Sigmoid colon (tissue), 4 donors: ENCODE measurements around the gene BBS12.

Source experiments
- CTCF ChIP-seq, 4 experiments: fragments of 450-650 bp in 3 of 4; fragments of 200-600 bp in 1 of 4; IDR thresholded peaks; one replicate each; pipeline ENCODE4 v1.5.1; 2016 to 2019; ENCODE audit warnings: antibody characterized with exemption in 4 of 4, mild to moderate bottlenecking in 3 of 4, moderate library complexity in 2 of 4
- POLR2A ChIP-seq, 2 donors: fragments of 450-650 bp; IDR thresholded peaks; one replicate each; pipeline ENCODE4 v1.6.1; 2016; ENCODE audit warnings: antibody characterized with exemption in 2 of 2, mild to moderate bottlenecking in 2 of 2, moderate library complexity in 2 of 2
- POLR2AphosphoS5 ChIP-seq, 4 donors: sonication (generic); formaldehyde crosslinking; IDR thresholded peaks; one replicate each; pipeline ENCODE4 v1.6.1; 2017; ENCODE audit warnings: antibody characterized with exemption in 4 of 4

GRCh38 chr4:122701061-122701460 is 31.4 kb upstream of the BBS12 start:
- TF ChIP-seq POLR2AphosphoS5 (IDR thresholded peaks at IDR 0.05) (no peak), CTCF (IDR thresholded peaks at IDR 0.05) (no peak), POLR2A (IDR thresholded peaks at IDR 0.05) (no peak)
